DMS 273 (cell line): ENCODE results near the gene GPR107.

Source experiments
- DNase-seq: peaks from one replicate; lab custom pipeline; 2025; ENCODE audit not compliant: unreplicated experiment; lab: John Stamatoyannopoulos, UW

The GPR107 gene

GRCh38 chr9:130053109-130053503 lies 600 bp upstream of the GPR107 start:
- DNase-seq, result no peak

- DNase-seq, result peak; percentile 28
Measured at GRCh38 chr9:130054325-130054786, 650 bp downstream of the GPR107 start.

GRCh38 chr9:130054820-130055219 lies 1.1 kb downstream of the GPR107 start:
- no peak for DNase-seq

- peak; percentile 34 for DNase-seq
Measured at GRCh38 chr9:130058154-130058553, 4.4 kb downstream of the GPR107 start.

- DNase-seq, result no peak
Measured at GRCh38 chr9:130058887-130059286, 5.2 kb downstream of the GPR107 start.

GRCh38 chr9:130060296-130060695 lies 6.6 kb downstream of the GPR107 start:
- no peak for DNase-seq

GRCh38 chr9:130062750-130063149 lies 9.0 kb downstream of the GPR107 start:
- no peak for DNase-seq

GRCh38 chr9:130064621-130065020 lies 10.9 kb downstream of the GPR107 start:
- DNase-seq, result no peak

- no peak for DNase-seq
Measured at GRCh38 chr9:130069048-130069447, 15.3 kb downstream of the GPR107 start.

GRCh38 chr9:130072515-130073235 lies 19.0 kb downstream of the GPR107 start:
- no peak for DNase-seq

- no peak for DNase-seq
Measured at GRCh38 chr9:130073373-130073772, 19.7 kb downstream of the GPR107 start.

- no peak for DNase-seq
Measured at GRCh38 chr9:130078547-130078946, 24.8 kb downstream of the GPR107 start.

GRCh38 chr9:130084337-130084736 lies 30.6 kb downstream of the GPR107 start:
- no peak for DNase-seq

GRCh38 chr9:130088051-130088450 lies 34.3 kb downstream of the GPR107 start:
- DNase-seq, result no peak

- no peak for DNase-seq
Measured at GRCh38 chr9:130089141-130089540, 35.4 kb downstream of the GPR107 start.

- DNase-seq, result no peak
Measured at GRCh38 chr9:130090915-130091314, 37.2 kb downstream of the GPR107 start.

GRCh38 chr9:130092910-130093309 lies 39.2 kb downstream of the GPR107 start:
- no peak for DNase-seq

- no peak for DNase-seq
Measured at GRCh38 chr9:130095872-130096271, 42.2 kb downstream of the GPR107 start.

- DNase-seq, result no peak
Measured at GRCh38 chr9:130100681-130101080, 47.0 kb downstream of the GPR107 start.

- no peak for DNase-seq
Measured at GRCh38 chr9:130101915-130102314, 48.2 kb downstream of the GPR107 start.

- no peak for DNase-seq
Measured at GRCh38 chr9:130104491-130105193, 50.9 kb downstream of the GPR107 start.

GRCh38 chr9:130106860-130107233 lies 53.1 kb downstream of the GPR107 start:
- DNase-seq, result no peak
